ENCODE results near the gene FAM187B.

Gene FAM187B

GRCh38 chr19:35176181-35176570 is 52.4 kb downstream of the FAM187B start:
- TF ChIP-seq ZNF70 (CRISPR knock-in tag; IDR thresholded peaks at IDR 0.05) (no peak), ZFP3 (CRISPR knock-in tag; IDR thresholded peaks at IDR 0.05) (no peak), ISL1 (CRISPR knock-in tag; IDR thresholded peaks at IDR 0.05) (no peak), GLIS3 (CRISPR knock-in tag; IDR thresholded peaks at IDR 0.05) (no peak), POU6F1 (CRISPR knock-in tag; IDR thresholded peaks at IDR 0.05; ENCODE audit: borderline replicate concordance, low read depth) (no peak), RARB (CRISPR knock-in tag; IDR thresholded peaks at IDR 0.05) (no peak), ZNF565 (CRISPR knock-in tag; conservative IDR thresholded peaks at IDR 0.05; ENCODE audit: low read depth) (no peak), SNAI2 (CRISPR knock-in tag; IDR thresholded peaks at IDR 0.05) (no peak), TSHZ2 (CRISPR knock-in tag; IDR thresholded peaks at IDR 0.05) (no peak)
- no peak for ATAC-seq

All from SK-N-SH treated with all-trans-retinoic acid at 6 μM for 48 hours (cell line).